ENCODE results near the gene WNT7B.

DNA sequence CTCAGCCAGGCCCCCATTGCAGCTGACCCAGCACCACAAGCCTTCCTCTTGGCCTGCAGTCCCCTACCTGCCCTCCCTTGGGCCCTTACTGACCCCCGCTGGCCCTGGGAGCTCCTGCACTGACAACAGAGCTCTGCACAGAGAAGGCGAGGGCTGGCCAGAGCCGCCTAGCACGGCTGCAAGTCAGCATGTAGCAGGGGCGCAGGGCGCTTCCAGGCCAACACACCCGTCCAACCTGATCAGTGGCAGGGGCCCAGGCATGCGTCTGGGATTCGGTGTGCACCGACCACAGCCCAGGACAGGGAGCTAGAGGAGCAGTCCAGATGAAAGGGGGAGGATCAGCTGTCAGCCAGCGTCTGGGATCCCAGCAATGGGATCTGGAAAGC, 7.6 kb downstream of the WNT7B start:
- TF ChIP-seq, protein P1, sequence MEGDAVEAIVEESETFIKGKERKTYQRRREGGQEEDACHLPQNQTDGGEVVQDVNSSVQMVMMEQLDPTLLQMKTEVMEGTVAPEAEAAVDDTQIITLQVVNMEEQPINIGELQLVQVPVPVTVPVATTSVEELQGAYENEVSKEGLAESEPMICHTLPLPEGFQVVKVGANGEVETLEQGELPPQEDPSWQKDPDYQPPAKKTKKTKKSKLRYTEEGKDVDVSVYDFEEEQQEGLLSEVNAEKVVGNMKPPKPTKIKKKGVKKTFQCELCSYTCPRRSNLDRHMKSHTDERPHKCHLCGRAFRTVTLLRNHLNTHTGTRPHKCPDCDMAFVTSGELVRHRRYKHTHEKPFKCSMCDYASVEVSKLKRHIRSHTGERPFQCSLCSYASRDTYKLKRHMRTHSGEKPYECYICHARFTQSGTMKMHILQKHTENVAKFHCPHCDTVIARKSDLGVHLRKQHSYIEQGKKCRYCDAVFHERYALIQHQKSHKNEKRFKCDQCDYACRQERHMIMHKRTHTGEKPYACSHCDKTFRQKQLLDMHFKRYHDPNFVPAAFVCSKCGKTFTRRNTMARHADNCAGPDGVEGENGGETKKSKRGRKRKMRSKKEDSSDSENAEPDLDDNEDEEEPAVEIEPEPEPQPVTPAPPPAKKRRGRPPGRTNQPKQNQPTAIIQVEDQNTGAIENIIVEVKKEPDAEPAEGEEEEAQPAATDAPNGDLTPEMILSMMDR (IDR thresholded peaks at IDR 0.05), result no peak
- TF ChIP-seq POLR2AphosphoS5 (IDR thresholded peaks at IDR 0.05), result no peak
- TF ChIP-seq POLR2A (IDR thresholded peaks at IDR 0.05), result no peak
